HG03521 (cell line): ENCODE results near the gene CRIP1.

Source experiments
- ATAC-seq: cut with Tn5 transposase; IDR thresholded peaks from one replicate; pipeline ENCODE4 v1.9.1; 2021; ENCODE audit warnings: mild to moderate bottlenecking, moderate library complexity; ENCODE audit not compliant: unreplicated experiment

The CRIP1 gene

DNA sequence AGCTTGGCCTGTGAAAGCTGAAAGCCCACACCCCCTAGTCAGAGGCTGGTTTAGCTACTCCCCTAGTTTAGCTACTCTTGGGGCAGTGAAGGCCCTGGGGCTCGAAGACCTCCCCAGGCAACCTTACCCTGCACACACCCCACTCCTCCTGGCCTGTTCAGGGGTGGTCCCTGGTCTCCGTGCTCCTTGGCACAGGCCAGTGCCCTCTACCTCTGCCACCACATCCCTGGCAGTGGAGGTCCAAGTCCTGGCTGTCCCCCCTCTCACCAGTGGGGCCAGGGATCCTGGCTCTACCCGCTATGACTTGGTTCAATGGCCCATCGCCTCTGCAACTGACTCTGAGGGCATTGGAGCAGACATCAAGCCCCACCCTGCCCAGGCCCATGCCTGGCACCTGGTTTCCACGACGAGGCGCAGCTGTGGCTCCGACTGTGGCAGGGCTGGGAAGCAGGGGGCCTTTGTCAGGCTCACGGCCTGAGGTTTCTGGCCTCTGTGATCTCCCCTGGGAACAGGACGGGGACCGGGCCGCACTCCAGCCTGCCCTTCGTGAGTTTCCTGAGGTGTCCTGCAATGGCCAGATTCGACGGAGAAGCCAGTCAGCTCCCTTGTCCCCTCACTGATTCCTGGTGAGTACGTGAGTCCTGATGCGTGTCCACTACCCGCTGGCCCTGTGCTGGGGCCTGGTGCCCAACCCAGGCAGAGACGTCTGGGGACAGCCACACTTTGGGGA is 45.4 kb downstream of the CRIP1 start:
- no peak for ATAC-seq

- no peak for ATAC-seq
These were observed 46.1 kb downstream of the CRIP1 start for GRCh38 chr14:105532735-105533141.

DNA sequence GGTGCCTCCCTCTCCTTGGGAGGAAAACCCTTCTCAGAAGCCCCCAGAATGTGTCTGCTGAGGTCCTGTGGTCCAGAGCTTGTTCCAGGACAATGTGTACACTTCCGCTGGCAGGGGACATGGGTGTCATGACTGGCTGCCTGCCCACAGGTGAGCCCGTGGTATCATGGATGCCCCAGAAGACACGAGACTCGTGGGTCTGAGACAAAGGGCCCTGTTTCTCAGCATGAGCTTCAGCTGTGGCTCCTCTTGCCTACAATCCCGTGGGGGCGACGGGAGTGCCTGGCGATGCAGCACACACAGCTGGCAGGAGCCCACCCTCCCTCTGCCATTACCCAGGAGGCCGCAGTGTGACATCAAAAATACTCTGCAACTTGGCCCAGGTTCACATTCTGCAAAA is 46.7 kb downstream of the CRIP1 start:
- ATAC-seq: no peak

DNA sequence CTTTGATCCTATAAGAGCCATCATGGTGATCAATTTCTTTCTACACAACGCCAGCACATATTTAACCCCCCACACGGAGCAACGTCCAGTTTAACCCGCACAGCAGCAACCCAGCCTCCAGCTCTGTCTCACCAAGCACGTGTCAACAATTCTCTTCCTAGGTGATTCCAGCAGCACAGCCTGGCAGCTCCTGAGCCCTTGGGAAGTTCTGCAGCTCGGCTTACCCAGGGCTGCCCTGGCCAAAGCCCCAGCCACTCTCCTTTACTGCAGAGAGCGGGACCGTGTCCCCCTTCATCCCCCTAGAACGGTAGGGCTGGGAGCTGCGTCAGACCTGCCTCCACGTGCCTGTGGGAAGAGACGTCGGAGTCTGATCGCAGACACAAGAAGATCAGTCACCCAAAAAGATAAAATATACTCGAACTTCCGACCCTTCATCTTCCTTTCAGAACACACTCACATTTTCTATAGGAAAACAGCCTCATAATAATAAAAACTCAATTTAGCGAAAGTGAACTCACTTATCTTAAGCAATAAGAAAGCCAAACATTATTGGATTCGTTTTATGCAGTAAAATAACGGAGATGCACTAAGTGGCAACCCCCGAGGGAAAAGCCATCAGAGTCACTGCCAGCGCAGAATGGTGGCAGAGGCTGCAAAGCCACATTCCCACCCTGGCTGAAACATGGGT is 47.3 kb downstream of the CRIP1 start:
- ATAC-seq: no peak

- no peak for ATAC-seq
These were observed 47.9 kb downstream of the CRIP1 start for GRCh38 chr14:105534586-105534985.

DNA sequence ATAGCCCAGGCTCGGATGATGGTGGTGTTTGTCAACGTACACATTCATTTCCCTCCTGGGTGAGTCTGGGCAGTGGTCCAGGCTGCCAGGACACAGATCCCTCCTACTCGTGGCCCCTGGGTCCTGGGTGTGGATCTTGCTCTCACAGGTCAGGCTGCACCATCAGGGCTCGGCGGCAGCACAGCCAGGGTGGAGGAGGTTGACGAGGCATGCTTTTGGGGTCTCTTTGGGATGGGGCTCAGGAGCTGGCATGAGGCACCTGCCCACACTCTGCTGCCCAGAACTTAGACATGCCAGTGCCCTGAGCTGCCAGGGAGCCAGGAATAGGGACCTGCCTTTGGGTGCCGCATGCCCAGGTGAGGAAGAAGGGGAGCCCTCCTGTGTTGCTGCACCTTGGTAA is 49.4 kb downstream of the CRIP1 start:
- ATAC-seq: no peak

DNA sequence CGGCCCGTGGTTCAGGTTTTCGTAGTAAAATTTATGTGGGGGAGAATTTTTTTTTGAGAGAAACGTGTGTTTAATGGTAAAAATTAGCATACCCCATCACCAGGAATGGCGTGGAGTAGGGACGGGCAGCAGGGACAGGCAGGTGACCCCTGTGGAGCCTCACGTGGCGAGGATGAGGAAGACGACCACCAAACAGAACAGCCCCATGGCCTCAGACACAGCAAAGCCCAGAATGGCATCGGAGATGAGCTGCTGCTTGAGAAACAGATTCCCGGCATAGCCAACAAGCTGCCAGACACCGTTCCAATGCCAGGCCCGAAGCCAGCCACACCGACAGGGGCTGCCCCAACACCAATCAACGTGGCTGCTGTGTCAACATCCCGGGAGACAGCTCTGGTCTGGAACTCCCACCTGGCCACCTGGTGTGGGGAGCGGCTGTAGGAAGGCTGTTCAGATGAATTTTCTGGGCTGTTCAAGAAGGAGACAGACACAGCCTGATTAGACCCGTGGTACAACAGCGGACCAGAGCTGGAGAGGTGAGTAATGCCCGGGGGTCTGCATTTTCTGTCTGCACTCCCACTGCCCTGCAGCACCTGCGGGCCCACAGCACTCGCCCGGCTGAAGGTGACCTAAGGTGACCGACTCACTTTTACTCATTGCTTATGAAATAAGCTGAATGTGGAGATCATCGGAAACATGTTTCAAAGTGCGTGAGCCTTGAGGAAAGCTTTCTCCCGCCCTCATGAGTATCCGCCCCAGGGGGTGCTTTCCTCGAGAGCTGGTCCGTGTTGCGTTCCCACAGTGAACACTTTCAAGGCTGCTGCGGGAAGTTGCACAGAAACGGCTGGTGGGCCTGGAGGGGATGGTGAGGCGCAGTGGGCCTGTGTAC is 50.2 kb downstream of the CRIP1 start:
- no peak for ATAC-seq

GRCh38 chr14:105537580-105538474 is 51.1 kb downstream of the CRIP1 start:
- no peak for ATAC-seq
